Keratinocyte (primary cell): ENCODE measurements around the gene ARHGEF19. TPM values are rescaled to one million over a fixed set of nuclear protein-coding genes. Genes with fewer than 3 reads are reported as not detected.
A peak's percentile ranks its signal among the peaks of the same experiment; 100 is the strongest.

Source experiments
- DNase-seq: peaks from one replicate; pipeline ENCODE4 v3.0.0-alpha.2; 2011; ENCODE audit warnings: low read depth, missing footprints, low spot score
- FAIRE-seq: peaks from 2 replicates; lab custom pipeline; 2011; peaks lifted over from hg19 to GRCh38; lab: Jason Lieb, UNC
- H2AFZ ChIP-seq: 2 replicates; pipeline ENCODE4 v1.6.0; 2012; ENCODE audit warnings: low read length, control low read depth, inconsistent platforms; ENCODE audit not compliant: control insufficient read depth
- H3K27ac ChIP-seq: 2 replicates; pipeline ENCODE4 v1.5.1; 2011; ENCODE audit warnings: low read length; ENCODE audit not compliant: control insufficient read depth, insufficient read depth
- H3K27me3 ChIP-seq: 3 replicates; pipeline ENCODE4 v1.6.0; 2011; ENCODE audit warnings: low read length; ENCODE audit not compliant: control insufficient read depth, insufficient read depth; ENCODE audit errors: extremely low read depth
- H3K36me3 ChIP-seq, 2 experiments: 2 replicates in 1 of 2; 3 replicates in 1 of 2; pipeline ENCODE4 v1.5.1; 2011; ENCODE audit warnings: low read length in 2 of 2, mild to moderate bottlenecking in 1 of 2; ENCODE audit not compliant: control insufficient read depth in 2 of 2, insufficient read depth in 2 of 2; ENCODE audit errors: extremely low read depth in 1 of 2
- H3K4me1 ChIP-seq: 3 replicates; pipeline ENCODE4 v1.5.1; 2011; ENCODE audit warnings: low read length; ENCODE audit not compliant: control insufficient read depth, insufficient read depth; ENCODE audit errors: extremely low read depth
- H3K4me2 ChIP-seq: 3 replicates; pipeline ENCODE4 v1.6.0; 2011; ENCODE audit warnings: low read depth, low read length; ENCODE audit not compliant: control insufficient read depth, insufficient read depth; ENCODE audit errors: extremely low read depth
- H3K4me3 ChIP-seq, 3 experiments: fragments of 200-600 bp in 1 of 3; sonication (generic) in 1 of 3; 2 replicates in 2 of 3; 3 replicates in 1 of 3; pipeline ENCODE4 v1.5.1; 2011 to 2016; ENCODE audit warnings: low read length in 3 of 3, mild to moderate bottlenecking in 3 of 3, control low read depth in 2 of 3, inconsistent platforms in 1 of 3, low read depth in 1 of 3, mixed read lengths in 1 of 3, mixed run types in 1 of 3, moderate library complexity in 1 of 3; ENCODE audit not compliant: control insufficient read depth in 2 of 3, insufficient read depth in 2 of 3; ENCODE audit errors: extremely low read depth in 1 of 3
- H3K79me2 ChIP-seq: 2 replicates; pipeline ENCODE4 v1.6.0; 2012; ENCODE audit warnings: low read length; ENCODE audit not compliant: control insufficient read depth, insufficient read depth
- H3K9ac ChIP-seq: 3 replicates; pipeline ENCODE4 v1.6.0; 2011; ENCODE audit warnings: low read length; ENCODE audit not compliant: control insufficient read depth, insufficient read depth; ENCODE audit errors: extremely low read depth
- H3K9me1 ChIP-seq: 3 replicates; pipeline ENCODE4 v1.6.0; 2011; ENCODE audit warnings: low read length; ENCODE audit not compliant: control insufficient read depth, insufficient read depth; ENCODE audit errors: extremely low read depth
- H3K9me3 ChIP-seq: 2 replicates; pipeline ENCODE4 v1.5.1; 2012; ENCODE audit warnings: low read depth, low read length; ENCODE audit not compliant: control insufficient read depth
- H4K20me1 ChIP-seq: 3 replicates; pipeline ENCODE4 v1.6.0; 2011; ENCODE audit warnings: low read length; ENCODE audit not compliant: control insufficient read depth, insufficient read depth; ENCODE audit errors: extremely low read depth
- EZH2 ChIP-seq: IDR thresholded peaks from one replicate; pipeline ENCODE4 v1.6.1; 2012; ENCODE audit warnings: inconsistent platforms, mild to moderate bottlenecking, low read length, moderate library complexity
- dilution Hi-C: fragments of 300-500 bp; cut with MboI; formaldehyde crosslinking; loops from one replicate; pipeline ENCODE4 v1.7.0; 2020; ENCODE audit warnings: low sequenced_read_pairs; ENCODE audit not compliant: extremely low pct_ligation_motif_present
- polyA plus RNA-seq, 5 experiments: library from polyadenylated mRNA; depleted of rRNA in 3 of 5; stranded (reverse) in 3 of 5; stranded (forward) in 1 of 5; unstranded in 1 of 5; fragments of >200 nt; gene quantifications; 1 replicate in 1 of 5; 2 replicates in 3 of 5; 3 replicates in 1 of 5; pipeline versions ENCODE4 v1.2.1 to v1.2.3, GENCODE V29; 2011 to 2012; ENCODE audit warnings: missing spikeins in 2 of 5, low read depth in 1 of 5, low replicate concordance in 1 of 5
- TF ChIP-seq, protein P1 (sequence below), 3 experiments: IDR thresholded peaks in 1 of 3; conservative IDR thresholded peaks in 1 of 3; optimal IDR thresholded peaks in 1 of 3; 2 replicates in 2 of 3; 3 replicates in 1 of 3; pipeline versions ENCODE3 to v1.5.1; 2011; ENCODE audit warnings: low read length in 3 of 3, mild to moderate bottlenecking in 3 of 3, moderate library complexity in 2 of 3, control low read depth in 1 of 3, inconsistent platforms in 1 of 3; ENCODE audit not compliant: insufficient read depth in 2 of 3; ENCODE audit errors: extremely low read depth in 1 of 3

ARHGEF19 gene
- polyA plus RNA-seq, 1 donor (not counting 4 experiments of a cell fraction or from before 2014, with no cell fraction given) = 5.0 TPM

DNA sequence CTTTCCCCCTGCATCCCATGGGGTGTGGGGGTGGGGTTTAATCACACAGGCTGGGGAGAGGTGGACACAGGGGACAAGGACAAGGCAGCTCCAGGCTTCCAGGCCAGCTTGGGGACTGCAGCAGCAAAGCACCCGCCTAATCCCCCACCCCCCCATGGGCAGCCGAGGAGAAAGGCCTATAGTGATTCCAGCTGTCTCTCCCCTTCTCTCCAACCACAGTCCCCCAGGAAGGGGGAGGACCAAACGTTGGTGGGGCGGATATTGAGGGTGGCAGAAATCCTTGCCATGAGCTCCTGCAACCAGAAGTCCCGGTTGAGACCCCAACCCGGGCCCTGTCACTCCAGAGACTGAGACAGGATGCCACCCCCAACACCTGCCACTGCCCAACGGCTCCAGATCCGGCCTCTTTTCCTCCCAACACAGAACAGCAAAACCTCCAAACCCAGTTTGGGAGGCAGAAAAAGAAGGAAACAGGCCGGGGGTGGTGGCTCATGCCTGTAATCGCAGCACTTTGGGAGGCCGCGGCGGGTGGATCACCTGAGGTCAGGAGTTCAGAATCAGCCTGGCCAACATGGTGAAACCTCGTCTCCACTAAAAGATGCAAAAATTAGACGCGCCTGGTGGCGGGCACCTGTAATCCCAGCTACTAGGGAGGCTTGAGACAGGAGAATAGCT is 58.3 kb downstream of the ARHGEF19 start:
- no peak for FAIRE-seq
- DNase-seq = no peak
- H3K9me1 ChIP-seq = peaks cover 6% of the 10 kb centered on the region
- H3K4me1 ChIP-seq = peaks cover 64% of the 10 kb centered on the region
- TF ChIP-seq, protein P1, sequence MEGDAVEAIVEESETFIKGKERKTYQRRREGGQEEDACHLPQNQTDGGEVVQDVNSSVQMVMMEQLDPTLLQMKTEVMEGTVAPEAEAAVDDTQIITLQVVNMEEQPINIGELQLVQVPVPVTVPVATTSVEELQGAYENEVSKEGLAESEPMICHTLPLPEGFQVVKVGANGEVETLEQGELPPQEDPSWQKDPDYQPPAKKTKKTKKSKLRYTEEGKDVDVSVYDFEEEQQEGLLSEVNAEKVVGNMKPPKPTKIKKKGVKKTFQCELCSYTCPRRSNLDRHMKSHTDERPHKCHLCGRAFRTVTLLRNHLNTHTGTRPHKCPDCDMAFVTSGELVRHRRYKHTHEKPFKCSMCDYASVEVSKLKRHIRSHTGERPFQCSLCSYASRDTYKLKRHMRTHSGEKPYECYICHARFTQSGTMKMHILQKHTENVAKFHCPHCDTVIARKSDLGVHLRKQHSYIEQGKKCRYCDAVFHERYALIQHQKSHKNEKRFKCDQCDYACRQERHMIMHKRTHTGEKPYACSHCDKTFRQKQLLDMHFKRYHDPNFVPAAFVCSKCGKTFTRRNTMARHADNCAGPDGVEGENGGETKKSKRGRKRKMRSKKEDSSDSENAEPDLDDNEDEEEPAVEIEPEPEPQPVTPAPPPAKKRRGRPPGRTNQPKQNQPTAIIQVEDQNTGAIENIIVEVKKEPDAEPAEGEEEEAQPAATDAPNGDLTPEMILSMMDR (optimal IDR thresholded peaks at IDR 0.05 in 1 of 3, IDR thresholded peaks at IDR 0.05 in 1 of 3, conservative IDR thresholded peaks at IDR 0.05 in 1 of 3; ENCODE audit: extremely low read depth in 1 of 3, insufficient read depth in 2 of 3, low read length in 3 of 3) = no peak
- TF ChIP-seq EZH2 = no peak
- peak overlapping the region; percentile 83 to 94 (median 85) for H3K4me3 ChIP-seq
- peaks cover 27 to 51% of the 10 kb centered on the region in 2 experiments for H3K36me3 ChIP-seq
- H4K20me1 ChIP-seq = peaks cover 38% of the 10 kb centered on the region
- H3K9ac ChIP-seq = peak overlapping the region; percentile 91
- peak overlapping the region; percentile 94 for H3K27ac ChIP-seq
- no peaks in the 10 kb centered on the region for H3K27me3 ChIP-seq
- peaks cover 80% of the 10 kb centered on the region for H3K79me2 ChIP-seq
- H3K9me3 ChIP-seq = no peaks in the 10 kb centered on the region
- no peak overlapping the region for H2AFZ ChIP-seq
- dilution Hi-C loops = no loop called here
- peak overlapping the region; percentile 97 for H3K4me2 ChIP-seq

DNA sequence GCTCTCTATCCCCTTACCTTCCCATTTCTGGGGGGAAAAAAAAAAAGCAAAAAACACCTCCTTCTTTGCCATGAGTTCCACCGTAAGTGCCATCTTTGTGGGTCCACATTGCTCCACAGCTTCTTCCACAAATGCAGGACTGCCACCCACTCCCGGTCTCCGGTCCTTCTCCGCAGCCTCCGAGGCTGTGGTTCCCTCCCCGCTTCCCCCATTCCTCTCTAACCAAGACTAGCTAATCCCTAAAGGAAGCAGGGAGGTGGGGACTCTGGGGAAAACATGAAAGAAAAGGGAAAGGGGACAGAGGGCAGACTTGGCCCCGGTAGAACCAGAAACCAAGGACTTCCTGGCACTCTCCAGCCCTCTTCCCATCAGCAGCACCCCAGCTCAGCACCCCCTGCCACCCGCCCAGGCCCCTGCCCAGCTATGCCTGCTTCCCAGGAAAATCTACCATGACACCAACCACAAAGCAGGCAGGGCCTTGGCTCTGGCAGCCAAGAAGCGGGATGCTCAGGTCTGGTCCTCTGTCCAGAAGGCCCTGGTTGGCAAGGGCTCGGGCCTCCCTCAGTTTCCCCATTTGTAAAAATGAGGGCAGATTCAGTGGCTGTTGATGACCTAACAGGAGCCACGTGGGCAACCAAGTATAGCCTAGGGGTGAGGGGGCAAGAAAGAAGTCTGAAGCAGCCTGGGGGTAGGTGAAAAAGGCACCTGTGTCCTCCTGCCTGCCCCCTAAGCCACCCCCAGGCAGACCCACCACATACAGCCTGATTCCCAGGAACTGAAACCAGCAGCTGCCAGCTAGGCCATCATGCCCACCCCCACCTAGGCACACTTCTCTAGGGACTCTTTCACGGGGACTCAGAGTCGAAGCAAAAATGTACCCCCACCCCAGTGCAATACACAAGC is 59.1 kb downstream of the ARHGEF19 start:
- peaks cover 46% of the 10 kb centered on the region for H4K20me1 ChIP-seq
- H3K27ac ChIP-seq = peak overlapping the region; percentile 94
- peaks cover 88% of the 10 kb centered on the region for H3K79me2 ChIP-seq
- H3K4me1 ChIP-seq = peaks cover 64% of the 10 kb centered on the region
- H3K4me2 ChIP-seq = peak overlapping the region; percentile 97
- no peak for DNase-seq
- peak overlapping the region; percentile 83 to 94 (median 85) for H3K4me3 ChIP-seq
- dilution Hi-C loops = no loop called here
- H3K9ac ChIP-seq = peak overlapping the region; percentile 91
- TF ChIP-seq, protein P1 (optimal IDR thresholded peaks at IDR 0.05 in 1 of 3, IDR thresholded peaks at IDR 0.05 in 1 of 3, conservative IDR thresholded peaks at IDR 0.05 in 1 of 3; ENCODE audit: extremely low read depth in 1 of 3, insufficient read depth in 2 of 3, low read length in 3 of 3) = no peak
- TF ChIP-seq EZH2 = no peak
- no peaks in the 10 kb centered on the region for H3K27me3 ChIP-seq
- H3K36me3 ChIP-seq = peaks cover 29 to 59% of the 10 kb centered on the region in 2 experiments
- no peaks in the 10 kb centered on the region for H3K9me3 ChIP-seq
- peaks cover 6% of the 10 kb centered on the region for H3K9me1 ChIP-seq
- no peak overlapping the region for H2AFZ ChIP-seq
- no peak for FAIRE-seq
